Measurements from ENCODE around the gene MT1A.

Gene MT1A

GRCh38 chr16:56647641-56648431 lies 9.4 kb downstream of the MT1A start:
- TF ChIP-seq EZH2phosphoT487 (IDR thresholded peaks at IDR 0.05; ENCODE audit: borderline replicate concordance, low read length) = no peak
- no peak for TF ChIP-seq CTCF (IDR thresholded peaks at IDR 0.05; ENCODE audit: low read depth, low read length, poor library complexity, severe bottlenecking)
- Histone ChIP-seq H3K4me3 (ENCODE audit: low read length) (no peak overlapping the region), H3K36me3 (ENCODE audit: control insufficient read depth, low read length) (no peaks in the 10 kb centered on the region), H3K79me2 (ENCODE audit: control insufficient read depth, low read length) (no peaks in the 10 kb centered on the region), H3K9me2 (replicated peaks; ENCODE audit: control insufficient read depth, low read length) (no peaks in the 10 kb centered on the region), H3K4me1 (ENCODE audit: control insufficient read depth, low read length) (no peaks in the 10 kb centered on the region), H3K9me3 (ENCODE audit: control insufficient read depth, insufficient read depth, low read length) (no peaks in the 10 kb centered on the region), H4K20me1 (ENCODE audit: control insufficient read depth, insufficient read depth, low read depth, low read length) (no peaks in the 10 kb centered on the region), H3K27ac (ENCODE audit: low read depth, low read length) (no peak overlapping the region), H3K27me3 (ENCODE audit: control insufficient read depth, low read length) (peaks cover 73% of the 10 kb centered on the region), H3F3A (ENCODE audit: control insufficient read depth, insufficient read depth) (no peaks in the 10 kb centered on the region), H3K4me2 (ENCODE audit: low read length) (no peak overlapping the region)

- Histone ChIP-seq H3K4me1 (ENCODE audit: control insufficient read depth, low read length) (no peaks in the 10 kb centered on the region), H3K27me3 (ENCODE audit: control insufficient read depth, low read length) (peaks cover 59% of the 10 kb centered on the region), H3K79me2 (ENCODE audit: control insufficient read depth, low read length) (no peaks in the 10 kb centered on the region), H3K4me3 (ENCODE audit: low read length) (no peak overlapping the region), H3K27ac (ENCODE audit: low read depth, low read length) (no peak overlapping the region), H3K9me3 (ENCODE audit: control insufficient read depth, insufficient read depth, low read length) (no peaks in the 10 kb centered on the region), H3K36me3 (ENCODE audit: control insufficient read depth, low read length) (no peaks in the 10 kb centered on the region), H3F3A (ENCODE audit: control insufficient read depth, insufficient read depth) (no peaks in the 10 kb centered on the region), H3K4me2 (ENCODE audit: low read length) (no peak overlapping the region), H4K20me1 (ENCODE audit: control insufficient read depth, insufficient read depth, low read depth, low read length) (no peaks in the 10 kb centered on the region), H3K9me2 (replicated peaks; ENCODE audit: control insufficient read depth, low read length) (no peaks in the 10 kb centered on the region)
- TF ChIP-seq EZH2phosphoT487 (IDR thresholded peaks at IDR 0.05; ENCODE audit: borderline replicate concordance, low read length) (no peak), CTCF (IDR thresholded peaks at IDR 0.05; ENCODE audit: low read depth, low read length, poor library complexity, severe bottlenecking) (no peak)
Measured at GRCh38 chr16:56649271-56649670, 10.8 kb downstream of the MT1A start.

GRCh38 chr16:56649820-56650219 lies 11.4 kb downstream of the MT1A start:
- Histone ChIP-seq H3K4me1 (ENCODE audit: control insufficient read depth, low read length) (no peaks in the 10 kb centered on the region), H3K27ac (ENCODE audit: low read depth, low read length) (no peak overlapping the region), H3K79me2 (ENCODE audit: control insufficient read depth, low read length) (no peaks in the 10 kb centered on the region), H3K27me3 (ENCODE audit: control insufficient read depth, low read length) (peaks cover 53% of the 10 kb centered on the region), H4K20me1 (ENCODE audit: control insufficient read depth, insufficient read depth, low read depth, low read length) (no peaks in the 10 kb centered on the region), H3K4me3 (ENCODE audit: low read length) (no peak overlapping the region), H3K4me2 (ENCODE audit: low read length) (no peak overlapping the region), H3F3A (ENCODE audit: control insufficient read depth, insufficient read depth) (no peaks in the 10 kb centered on the region), H3K36me3 (ENCODE audit: control insufficient read depth, low read length) (no peaks in the 10 kb centered on the region), H3K9me3 (ENCODE audit: control insufficient read depth, insufficient read depth, low read length) (no peaks in the 10 kb centered on the region), H3K9me2 (replicated peaks; ENCODE audit: control insufficient read depth, low read length) (no peaks in the 10 kb centered on the region)
- TF ChIP-seq EZH2phosphoT487 (IDR thresholded peaks at IDR 0.05; ENCODE audit: borderline replicate concordance, low read length) (no peak), CTCF (IDR thresholded peaks at IDR 0.05; ENCODE audit: low read depth, low read length, poor library complexity, severe bottlenecking) (no peak)
